Kidney epithelial cell (primary cell): ENCODE measurements around the gene SORCS2. TPM values are rescaled to one million over a fixed set of nuclear protein-coding genes. Genes with fewer than 3 reads are reported as not detected.

ENCODE experiments used
- DNase-seq: peaks from one replicate; pipeline ENCODE4 v3.0.0-alpha.2; 2010; ENCODE audit warnings: low read depth
- H3K27me3 ChIP-seq: 2 replicates; pipeline ENCODE4 v1.6.0; 2011; ENCODE audit warnings: low read length; ENCODE audit not compliant: control insufficient read depth, insufficient read depth
- H3K36me3 ChIP-seq: 2 replicates; pipeline ENCODE4 v1.5.1; 2011; ENCODE audit warnings: low read length; ENCODE audit not compliant: control insufficient read depth, insufficient read depth
- H3K4me3 ChIP-seq: 2 replicates; pipeline ENCODE4 v1.5.1; 2011; ENCODE audit warnings: low read depth, mild to moderate bottlenecking, control low read depth, low read length
- CTCF ChIP-seq: IDR thresholded peaks from 2 replicates; pipeline ENCODE4 v1.5.1; 2011; ENCODE audit warnings: mild to moderate bottlenecking, moderate library complexity, low read length, control low read depth, inconsistent platforms; ENCODE audit not compliant: insufficient read depth, poor library complexity, severe bottlenecking
- total RNA-seq: library from RNA; depleted of rRNA; stranded (reverse); fragments of >200 nt; gene quantifications from 2 replicates; pipeline ENCODE4 v1.2.3, GENCODE V29; 2015

Gene SORCS2
- total RNA-seq, 1 donor from 2014 or later = 1.4 TPM

GRCh38 chr4:7716010-7716721, 523.8 kb downstream of the SORCS2 start:
- TF ChIP-seq CTCF = no peak
- no peak for DNase-seq
- no peak overlapping the region for H3K4me3 ChIP-seq
- H3K36me3 ChIP-seq = no peaks in the 10 kb centered on the region
- peaks cover 19% of the 10 kb centered on the region for H3K27me3 ChIP-seq

GRCh38 chr4:7717161-7717560, 524.8 kb downstream of the SORCS2 start:
- Histone ChIP-seq H3K27me3 (peaks cover 19% of the 10 kb centered on the region), H3K36me3 (no peaks in the 10 kb centered on the region), H3K4me3 (no peak overlapping the region)
- no peak for TF ChIP-seq CTCF
- no peak for DNase-seq

GRCh38 chr4:7717946-7718490, 525.7 kb downstream of the SORCS2 start:
- H3K27me3 ChIP-seq = peaks cover 19% of the 10 kb centered on the region
- H3K4me3 ChIP-seq = no peak overlapping the region
- no peaks in the 10 kb centered on the region for H3K36me3 ChIP-seq
- TF ChIP-seq CTCF = no peak
- DNase-seq = no peak

GRCh38 chr4:7719354-7720174, 527.2 kb downstream of the SORCS2 start:
- no peak for DNase-seq

GRCh38 chr4:7721984-7722551, 529.7 kb downstream of the SORCS2 start:
- no peak for DNase-seq
- no peak for TF ChIP-seq CTCF
- peaks cover 19% of the 10 kb centered on the region for H3K27me3 ChIP-seq
- H3K4me3 ChIP-seq = no peak overlapping the region
- no peaks in the 10 kb centered on the region for H3K36me3 ChIP-seq

More at GRCh38 chr4:7719354-7720174, 527.2 kb downstream of the SORCS2 start:
- H3K36me3 ChIP-seq = no peaks in the 10 kb centered on the region
- peak; percentile 80 for TF ChIP-seq CTCF
- peaks cover 19% of the 10 kb centered on the region for H3K27me3 ChIP-seq
- no peak overlapping the region for H3K4me3 ChIP-seq
